OCI-LY1 (cell line): Measurements from ENCODE around the gene CFHR1.

ENCODE experiments used
- H2AFZ ChIP-seq: fragments of 200-600 bp; sonication (generic), shearing (Covaris generic); 2 replicates; pipeline ENCODE4 v1.6.0; 2014; ENCODE audit warnings: antibody characterized with exemption, mild to moderate bottlenecking, low read length
- H3F3A ChIP-seq: fragments of 200-600 bp; sonication (generic), shearing (Covaris generic); 2 replicates; pipeline ENCODE4 v1.6.0; 2014; ENCODE audit warnings: mild to moderate bottlenecking, antibody characterized with exemption, low read length, moderate library complexity; ENCODE audit not compliant: insufficient read depth
- H3K27ac ChIP-seq: fragments of 200-600 bp; sonication (generic); 2 replicates; pipeline ENCODE4 v1.5.1; 2014; ENCODE audit warnings: low read length, mixed run types, mild to moderate bottlenecking, low read depth; ENCODE audit not compliant: poor library complexity, severe bottlenecking
- H3K27me3 ChIP-seq: fragments of 200-600 bp; sonication (generic); 2 replicates; pipeline ENCODE4 v1.6.0; 2014; ENCODE audit warnings: antibody characterized with exemption, mild to moderate bottlenecking, low read length, moderate library complexity; ENCODE audit not compliant: insufficient read depth
- H3K36me3 ChIP-seq: fragments of 200-600 bp; sonication (generic); 2 replicates; pipeline ENCODE4 v1.6.1; 2014; ENCODE audit warnings: mild to moderate bottlenecking, antibody characterized with exemption, low read length, moderate library complexity, mixed read lengths; ENCODE audit not compliant: insufficient read depth
- H3K4me1 ChIP-seq: fragments of 200-600 bp; sonication (generic); 2 replicates; pipeline ENCODE4 v1.5.1; 2014; ENCODE audit warnings: mild to moderate bottlenecking, low read length, moderate library complexity; ENCODE audit not compliant: insufficient read depth, severe bottlenecking
- H3K4me2 ChIP-seq: fragments of 200-600 bp; sonication (generic), shearing (Covaris generic); 2 replicates; pipeline ENCODE4 v1.6.1; 2014; ENCODE audit warnings: low read length
- H3K4me3 ChIP-seq: fragments of 200-600 bp; sonication (generic); 2 replicates; pipeline ENCODE4 v1.5.1; 2014; ENCODE audit warnings: low read length, low read depth, mild to moderate bottlenecking, mixed read lengths; ENCODE audit not compliant: poor library complexity, severe bottlenecking
- H3K79me2 ChIP-seq: fragments of 200-600 bp; shearing (Covaris generic); 2 replicates; pipeline ENCODE4 v1.6.1; 2016; ENCODE audit warnings: mixed run types, low read length, mixed read lengths; ENCODE audit not compliant: insufficient read depth
- H3K9ac ChIP-seq: fragments of 200-600 bp; sonication (generic), shearing (Covaris generic); 2 replicates; pipeline ENCODE4 v1.6.1; 2014; ENCODE audit warnings: mild to moderate bottlenecking, low read length, mixed read lengths
- H3K9me2 ChIP-seq: fragments of 200-600 bp; sonication (generic), shearing (Covaris generic); 2 replicates; pipeline ENCODE4 v1.6.1; 2014; ENCODE audit warnings: low read depth, mild to moderate bottlenecking, low read length, mixed read lengths
- H3K9me3 ChIP-seq: fragments of 200-600 bp; shearing (Covaris generic); 2 replicates; pipeline ENCODE4 v1.6.1; 2014; ENCODE audit warnings: low read length, mixed read lengths
- H4K20me1 ChIP-seq: fragments of 200-600 bp; sonication (generic), shearing (Covaris generic); 2 replicates; pipeline ENCODE4 v1.6.0; 2016; ENCODE audit warnings: mild to moderate bottlenecking, low read length; ENCODE audit not compliant: insufficient read depth
- EZH2 ChIP-seq: fragments of 200-600 bp; sonication (generic), shearing (Covaris generic); IDR thresholded peaks from 2 replicates; pipeline ENCODE4 v1.8.0; 2017; ENCODE audit warnings: borderline replicate concordance, mixed run types, mild to moderate bottlenecking, antibody characterized with exemption, low read length, moderate library complexity, mixed read lengths
- TF ChIP-seq, protein P1 (sequence below): fragments of 200-600 bp; sonication (generic), shearing (Covaris generic); IDR thresholded peaks from 2 replicates; pipeline ENCODE4 v1.5.1; 2017; ENCODE audit warnings: mild to moderate bottlenecking, antibody characterized with exemption, low read length, moderate library complexity, mixed read lengths

The CFHR1 gene

DNA sequence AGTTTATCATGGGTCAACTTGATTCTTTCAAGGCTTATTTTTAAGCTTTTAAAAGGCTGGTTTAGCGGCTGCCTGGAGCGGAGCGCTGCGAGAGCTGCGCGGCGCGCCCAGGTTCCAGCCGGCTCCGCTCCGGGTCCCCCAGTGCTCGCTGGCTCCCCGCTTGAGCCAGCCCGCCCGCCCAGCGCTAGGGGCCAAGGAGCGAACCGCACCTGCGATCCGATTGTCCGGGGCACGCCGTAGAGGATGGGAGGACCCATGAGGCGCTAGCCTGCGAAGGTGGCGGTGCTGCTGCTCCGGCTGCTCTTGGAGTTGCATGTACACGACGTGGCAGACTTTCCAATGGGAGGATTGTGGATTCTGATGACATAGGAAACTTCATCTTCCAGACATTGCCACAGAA, 58.4 kb downstream of the CFHR1 start:
- no peaks in the 10 kb centered on the region for H3K9me3 ChIP-seq
- H3K36me3 ChIP-seq = no peaks in the 10 kb centered on the region
- H3K9ac ChIP-seq = no peak overlapping the region
- no peak overlapping the region for H3K27ac ChIP-seq
- no peaks in the 10 kb centered on the region for H4K20me1 ChIP-seq
- H3K79me2 ChIP-seq = no peaks in the 10 kb centered on the region
- H3F3A ChIP-seq = no peaks in the 10 kb centered on the region
- no peaks in the 10 kb centered on the region for H3K9me2 ChIP-seq
- H3K4me1 ChIP-seq = no peaks in the 10 kb centered on the region
- TF ChIP-seq EZH2 = no peak
- TF ChIP-seq, protein P1, sequence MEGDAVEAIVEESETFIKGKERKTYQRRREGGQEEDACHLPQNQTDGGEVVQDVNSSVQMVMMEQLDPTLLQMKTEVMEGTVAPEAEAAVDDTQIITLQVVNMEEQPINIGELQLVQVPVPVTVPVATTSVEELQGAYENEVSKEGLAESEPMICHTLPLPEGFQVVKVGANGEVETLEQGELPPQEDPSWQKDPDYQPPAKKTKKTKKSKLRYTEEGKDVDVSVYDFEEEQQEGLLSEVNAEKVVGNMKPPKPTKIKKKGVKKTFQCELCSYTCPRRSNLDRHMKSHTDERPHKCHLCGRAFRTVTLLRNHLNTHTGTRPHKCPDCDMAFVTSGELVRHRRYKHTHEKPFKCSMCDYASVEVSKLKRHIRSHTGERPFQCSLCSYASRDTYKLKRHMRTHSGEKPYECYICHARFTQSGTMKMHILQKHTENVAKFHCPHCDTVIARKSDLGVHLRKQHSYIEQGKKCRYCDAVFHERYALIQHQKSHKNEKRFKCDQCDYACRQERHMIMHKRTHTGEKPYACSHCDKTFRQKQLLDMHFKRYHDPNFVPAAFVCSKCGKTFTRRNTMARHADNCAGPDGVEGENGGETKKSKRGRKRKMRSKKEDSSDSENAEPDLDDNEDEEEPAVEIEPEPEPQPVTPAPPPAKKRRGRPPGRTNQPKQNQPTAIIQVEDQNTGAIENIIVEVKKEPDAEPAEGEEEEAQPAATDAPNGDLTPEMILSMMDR = no peak
- no peak overlapping the region for H3K4me3 ChIP-seq
- no peak overlapping the region for H3K4me2 ChIP-seq
- no peak overlapping the region for H2AFZ ChIP-seq
- no peaks in the 10 kb centered on the region for H3K27me3 ChIP-seq
